Fibroblast of lung (primary cell): ENCODE results near the gene LPIN1.
"Not testable (repeated sequence)": the region's sequence is repeated elsewhere in the genome, so short reads cannot be mapped to it uniquely, and the experiment has no call there.

ENCODE experiments used
- CTCF ChIP-seq, 2 donors: IDR thresholded peaks in 1 of 2; conservative IDR thresholded peaks in 1 of 2; 1 replicate in 1 of 2; 2 replicates in 1 of 2; pipeline ENCODE4 v1.5.1; 2011 to 2012; ENCODE audit warnings: low read length in 2 of 2, control low read depth in 1 of 2, inconsistent platforms in 1 of 2, low read depth in 1 of 2, mild to moderate bottlenecking in 1 of 2
- EZH2 ChIP-seq: IDR thresholded peaks from 2 replicates; pipeline ENCODE4 v1.5.1; 2012; ENCODE audit warnings: low read length, control low read depth, mild to moderate bottlenecking; ENCODE audit errors: missing control alignments

- not testable (repeated sequence) for TF ChIP-seq CTCF (conservative IDR thresholded peaks at IDR 0.05 in 1 of 2, IDR thresholded peaks at IDR 0.05 in 1 of 2; ENCODE audit: low read depth in 1 of 2, low read length in 2 of 2); EZH2
Observed at GRCh38 chr2:11731214-11731984, 15.0 kb upstream of the LPIN1 start.
